B cell (primary cell): ENCODE results near the gene CAB39L. TPM values are rescaled to one million over a fixed set of nuclear protein-coding genes. Genes with fewer than 3 reads are reported as not detected.

Experiments
- ATAC-seq: fragments of 200-7000 bp; cut with Tn5 transposase; one replicate; pipeline ENCODE4 v1.10.0; 2021; ENCODE audit warnings: low read depth, mild to moderate bottlenecking, moderate number of reproducible peaks, moderate library complexity
- CTCF ChIA-PET: fragments of 350-600 bp; sonication (Branson Sonifier 250); formaldehyde crosslinking; loops from one replicate; lab custom pipeline; 2021; ENCODE audit warnings: antibody characterized with exemption, inconsistent platforms; lab: Charles Lee
- POLR2A ChIA-PET: fragments of 350-600 bp; sonication (Branson Sonifier 250); formaldehyde crosslinking; loops from one replicate; lab custom pipeline; 2021; ENCODE audit warnings: antibody characterized with exemption; lab: Charles Lee
- DNase-seq: peaks from one replicate; pipeline ENCODE4 v3.0.0; 2013
- H2AFZ ChIP-seq: 2 replicates; pipeline ENCODE4 v1.6.1; 2012; ENCODE audit warnings: mild to moderate bottlenecking, low read depth, low read length; ENCODE audit not compliant: insufficient read depth, poor library complexity, severe bottlenecking
- H3K27ac ChIP-seq, 2 donors: 1 replicate in 1 of 2; 2 replicates in 1 of 2; pipeline ENCODE4 v1.5.1; 2012 to 2013; ENCODE audit warnings: low read length in 2 of 2, mild to moderate bottlenecking in 2 of 2, moderate library complexity in 1 of 2
- H3K27me3 ChIP-seq, 4 experiments: fragments of 200-600 bp in 1 of 4; sonication (generic) in 1 of 4; replicated peaks in 1 of 4; 1 replicate in 2 of 4; 2 replicates in 2 of 4; pipeline versions ENCODE4 v1.6.1 to v1.7.0; 2013 to 2016; ENCODE audit warnings: low read length in 3 of 4, mild to moderate bottlenecking in 2 of 4, mixed read lengths in 1 of 4, moderate library complexity in 1 of 4; ENCODE audit not compliant: insufficient read depth in 4 of 4, control insufficient read depth in 3 of 4; ENCODE audit errors: control extremely low read depth in 1 of 4
- H3K36me3 ChIP-seq, 2 experiments: replicated peaks in 1 of 2; 1 replicate in 1 of 2; 2 replicates in 1 of 2; pipeline versions ENCODE4 v1.6.1 to v1.7.1; 2013; ENCODE audit warnings: low read length in 1 of 2; ENCODE audit not compliant: insufficient read depth in 2 of 2, control insufficient read depth in 1 of 2; ENCODE audit errors: control extremely low read depth in 1 of 2, extremely low read depth in 1 of 2
- H3K4me1 ChIP-seq, 2 donors: fragments of 200-600 bp in 1 of 2; sonication (generic) in 1 of 2; 1 replicate in 1 of 2; 2 replicates in 1 of 2; pipeline versions ENCODE4 v1.5.1 to v1.6.1; 2013 to 2017; ENCODE audit warnings: low read length in 2 of 2; ENCODE audit not compliant: control insufficient read depth in 2 of 2, insufficient read depth in 2 of 2
- H3K4me2 ChIP-seq: replicated peaks from 2 replicates; pipeline ENCODE3; 2012; ENCODE audit warnings: mild to moderate bottlenecking, low read depth, low read length; ENCODE audit not compliant: poor library complexity, severe bottlenecking
- H3K4me3 ChIP-seq, 5 experiments: fragments of 200-600 bp in 1 of 5; sonication (generic) in 1 of 5; 1 replicate in 3 of 5; 2 replicates in 2 of 5; pipeline versions ENCODE4 v1.5.1 to v1.7.0; 2011 to 2016; ENCODE audit warnings: low read length in 4 of 5, mild to moderate bottlenecking in 4 of 5, low read depth in 2 of 5, control low read depth in 1 of 5, moderate library complexity in 1 of 5; ENCODE audit not compliant: insufficient read depth in 1 of 5; ENCODE audit errors: control extremely low read depth in 1 of 5, extremely low read depth in 1 of 5
- H3K79me2 ChIP-seq: fragments of 200-600 bp; sonication (generic); one replicate; pipeline ENCODE4 v1.6.0; 2016; ENCODE audit warnings: low read length; ENCODE audit not compliant: control insufficient read depth, insufficient read depth
- H3K9ac ChIP-seq: fragments of 200-600 bp; sonication (generic); 2 replicates; pipeline ENCODE4 v1.6.1; 2017; ENCODE audit warnings: mild to moderate bottlenecking, low read length, moderate library complexity
- H3K9me3 ChIP-seq, 3 donors: one replicate each; pipeline versions ENCODE4 v1.6.1 to v1.7.1; 2013; ENCODE audit warnings: low read length in 2 of 3; ENCODE audit not compliant: control insufficient read depth in 2 of 3, insufficient read depth in 1 of 3; ENCODE audit errors: control extremely low read depth in 1 of 3
- H4K20me1 ChIP-seq: 2 replicates; pipeline ENCODE4 v1.6.0; 2012; ENCODE audit warnings: mild to moderate bottlenecking, low read length; ENCODE audit not compliant: insufficient read depth, control insufficient read depth, poor library complexity, severe bottlenecking
- H3K27ac Mint-ChIP-seq: one replicate; pipeline ENCODE4 v1.8.0; 2021; ENCODE audit warnings: mixed read lengths
- H3K27me3 Mint-ChIP-seq: one replicate; pipeline ENCODE4 v1.8.0; 2021; ENCODE audit warnings: mixed read lengths
- H3K4me1 Mint-ChIP-seq: one replicate; pipeline ENCODE4 v1.8.0; 2021; ENCODE audit warnings: mixed read lengths
- H3K4me3 Mint-ChIP-seq: one replicate; pipeline ENCODE4 v1.8.0; 2021; ENCODE audit warnings: mixed read lengths
- H3K9me3 Mint-ChIP-seq: one replicate; pipeline ENCODE4 v1.8.0; 2022; ENCODE audit warnings: mixed read lengths; ENCODE audit not compliant: insufficient read depth
- EZH2 ChIP-seq: IDR thresholded peaks from 2 replicates; pipeline ENCODE4 v1.6.1; 2012; ENCODE audit warnings: borderline replicate concordance, low read depth, mild to moderate bottlenecking, moderate library complexity, low read length; ENCODE audit not compliant: insufficient read depth, poor library complexity, severe bottlenecking
- WGBS: methylation state at CpG from one replicate; pipeline ENCODE4 v1.1.5; 2013; ENCODE audit warnings: missing lambda C conversion rate; ENCODE audit not compliant: insufficient coverage; 5-methylcytosine and 5-hydroxymethylcytosine counted together
- intact Hi-C: fragments of 100-400 bp; cut with micrococcal nuclease; formaldehyde crosslinking; loops from one replicate; pipeline ENCODE4 v1.10.0; 2022
- polyA plus RNA-seq: library from polyadenylated mRNA; depleted of rRNA; stranded (reverse); fragments of >200 nt; gene quantifications from 2 replicates; pipeline ENCODE4 v1.2.3, GENCODE V29; 2012
- total RNA-seq, 2 donors: library from RNA; stranded (reverse); fragments of 120-200 nt in 1 of 2; gene quantifications; 1 replicate in 1 of 2; 2 replicates in 1 of 2; pipeline versions ENCODE4 v1.2.3 to v1.2.4, GENCODE V29; 2013 to 2022
- TF ChIP-seq, protein P1 (sequence below): fragments of 200-600 bp; IDR thresholded peaks from one replicate; pipeline ENCODE4 v1.8.0; 2022; ENCODE audit warnings: antibody characterized with exemption, mild to moderate bottlenecking

Gene CAB39L
- total and polyA plus RNA-seq, 2 donors (not counting 1 experiment from before 2014, with no cell fraction given), result 1.5 to 9.6 TPM

DNA sequence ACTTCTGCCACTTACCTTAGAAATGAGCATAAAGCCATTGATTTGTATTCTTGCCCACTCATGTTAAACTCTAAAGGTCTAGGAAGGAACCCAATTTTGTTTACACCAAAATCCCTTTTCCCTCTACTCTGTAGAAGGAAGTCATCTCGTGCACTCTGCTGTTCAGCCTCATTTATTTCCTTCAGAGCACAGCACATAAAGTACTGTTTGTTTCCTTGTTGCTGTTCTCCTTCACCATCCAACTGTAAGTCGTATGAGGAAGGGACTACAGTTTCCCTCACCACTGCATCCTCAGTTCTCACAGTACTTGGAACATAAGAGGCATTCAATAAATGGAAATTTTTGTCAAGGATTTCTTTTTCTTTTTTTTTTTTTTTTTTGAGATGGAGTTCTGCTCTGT lies 171.6 kb downstream of the CAB39L start:
- ChIA-PET CTCF (interaction anchor here (2.2 kb wide), 1 partner anchor 8 kb away, joined by 12 read pairs; no protein-coding TSS in a partner anchor), POLR2A (no interaction called here)
- peaks cover 0 to 2% of the 10 kb centered on the region in 2 experiments for H3K36me3 ChIP-seq
- Mint-ChIP-seq H3K27ac (no peak overlapping the region), H3K4me1 (no peaks in the 10 kb centered on the region), H3K9me3 (no peaks in the 10 kb centered on the region), H3K27me3 (no peaks in the 10 kb centered on the region), H3K4me3 (no peak overlapping the region)
- H3K27ac ChIP-seq, result no peak overlapping the region
- no peak overlapping the region for H3K4me2 ChIP-seq
- H3K4me1 ChIP-seq, result no peaks in the 10 kb centered on the region
- no peak for TF ChIP-seq EZH2
- TF ChIP-seq, protein P1, sequence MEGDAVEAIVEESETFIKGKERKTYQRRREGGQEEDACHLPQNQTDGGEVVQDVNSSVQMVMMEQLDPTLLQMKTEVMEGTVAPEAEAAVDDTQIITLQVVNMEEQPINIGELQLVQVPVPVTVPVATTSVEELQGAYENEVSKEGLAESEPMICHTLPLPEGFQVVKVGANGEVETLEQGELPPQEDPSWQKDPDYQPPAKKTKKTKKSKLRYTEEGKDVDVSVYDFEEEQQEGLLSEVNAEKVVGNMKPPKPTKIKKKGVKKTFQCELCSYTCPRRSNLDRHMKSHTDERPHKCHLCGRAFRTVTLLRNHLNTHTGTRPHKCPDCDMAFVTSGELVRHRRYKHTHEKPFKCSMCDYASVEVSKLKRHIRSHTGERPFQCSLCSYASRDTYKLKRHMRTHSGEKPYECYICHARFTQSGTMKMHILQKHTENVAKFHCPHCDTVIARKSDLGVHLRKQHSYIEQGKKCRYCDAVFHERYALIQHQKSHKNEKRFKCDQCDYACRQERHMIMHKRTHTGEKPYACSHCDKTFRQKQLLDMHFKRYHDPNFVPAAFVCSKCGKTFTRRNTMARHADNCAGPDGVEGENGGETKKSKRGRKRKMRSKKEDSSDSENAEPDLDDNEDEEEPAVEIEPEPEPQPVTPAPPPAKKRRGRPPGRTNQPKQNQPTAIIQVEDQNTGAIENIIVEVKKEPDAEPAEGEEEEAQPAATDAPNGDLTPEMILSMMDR, result no peak
- no peaks in the 10 kb centered on the region for H3K27me3 ChIP-seq
- no peaks in the 10 kb centered on the region for H3K79me2 ChIP-seq
- H3K9me3 ChIP-seq, result no peaks in the 10 kb centered on the region
- no peaks in the 10 kb centered on the region for H4K20me1 ChIP-seq
- H3K4me3 ChIP-seq, result no peak overlapping the region
- no CpG with 5 or more reads among the region's 2 CpGs for WGBS
- DNase-seq, result no peak
- no peak for ATAC-seq
- intact Hi-C loops, result no loop called here
- H3K9ac ChIP-seq, result no peak overlapping the region
- H2AFZ ChIP-seq, result no peak overlapping the region

DNA sequence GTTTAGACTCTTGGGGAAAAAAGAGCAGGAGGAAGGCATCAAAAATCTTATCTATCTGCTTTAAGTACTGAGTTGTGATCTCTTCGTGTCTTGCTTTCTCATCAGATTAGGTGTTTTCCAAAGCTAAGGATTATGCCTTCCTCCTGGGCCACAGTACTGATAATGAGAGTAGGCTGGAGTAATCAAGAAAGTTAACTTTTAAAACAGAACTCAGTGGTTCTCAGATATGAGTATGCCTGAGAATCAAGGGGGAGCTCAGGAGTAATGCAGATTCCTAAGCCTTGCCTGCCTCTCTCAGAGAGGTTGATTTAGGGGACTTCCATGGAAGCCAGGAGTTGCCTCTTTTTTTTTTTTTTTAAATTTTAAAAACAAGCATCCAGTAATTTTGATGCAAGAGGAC lies 172.6 kb downstream of the CAB39L start:
- no peak overlapping the region for H3K4me2 ChIP-seq
- no peak for TF ChIP-seq EZH2
- TF ChIP-seq, protein P1, result no peak
- Mint-ChIP-seq H3K4me3 (no peak overlapping the region), H3K27me3 (no peaks in the 10 kb centered on the region), H3K27ac (no peak overlapping the region), H3K4me1 (no peaks in the 10 kb centered on the region), H3K9me3 (no peaks in the 10 kb centered on the region)
- peaks cover 0 to 3% of the 10 kb centered on the region in 2 experiments for H3K36me3 ChIP-seq
- H2AFZ ChIP-seq, result no peak overlapping the region
- CTCF ChIA-PET, result interaction anchor here (0.8 to 2.2 kb wide), 2 partner anchors 9 to 31 kb away, joined by 3 to 12 read pairs; no protein-coding TSS in a partner anchor
- H4K20me1 ChIP-seq, result no peaks in the 10 kb centered on the region
- no peak overlapping the region for H3K27ac ChIP-seq
- intact Hi-C loops, result no loop called here
- H3K79me2 ChIP-seq, result no peaks in the 10 kb centered on the region
- H3K9ac ChIP-seq, result no peak overlapping the region
- no peaks in the 10 kb centered on the region for H3K4me1 ChIP-seq
- no CpG with 5 or more reads among the region's 1 CpG for WGBS
- no peak for ATAC-seq
- no peak overlapping the region for H3K4me3 ChIP-seq
- no peaks in the 10 kb centered on the region for H3K27me3 ChIP-seq
- no peaks in the 10 kb centered on the region for H3K9me3 ChIP-seq
- DNase-seq, result no peak
- POLR2A ChIA-PET, result interaction anchor here (0.6 to 0.7 kb wide), 2 partner anchors 14 to 355 kb away, joined by 3 to 4 read pairs; no protein-coding TSS in a partner anchor
